Suppressor macrophage treated with lipopolysaccharide for 4 hours (primary cell): ENCODE measurements around the gene STK4.

Experiments
- DNase-seq: peaks from one replicate; pipeline ENCODE4 v3.0.0-alpha.2; 2020

STK4 gene

GRCh38 chr20:45032781-45033180 lies 66.5 kb downstream of the STK4 start:
- no peak for DNase-seq

GRCh38 chr20:45034436-45034835 lies 68.1 kb downstream of the STK4 start:
- DNase-seq = no peak

GRCh38 chr20:45036044-45036755 lies 69.9 kb downstream of the STK4 start:
- DNase-seq = peak; percentile 57

GRCh38 chr20:45037050-45037449 lies 70.7 kb downstream of the STK4 start:
- no peak for DNase-seq

GRCh38 chr20:45037635-45038034 lies 71.3 kb downstream of the STK4 start:
- DNase-seq = no peak

- DNase-seq = no peak
Observed at GRCh38 chr20:45038745-45039474, 72.6 kb downstream of the STK4 start.

GRCh38 chr20:45039475-45039820 lies 73.1 kb downstream of the STK4 start:
- peak; percentile 73 for DNase-seq

GRCh38 chr20:45041464-45042337 lies 75.4 kb downstream of the STK4 start:
- no peak for DNase-seq

- no peak for DNase-seq
Observed at GRCh38 chr20:45042978-45043377, 76.7 kb downstream of the STK4 start.

GRCh38 chr20:45044084-45044573 lies 77.8 kb downstream of the STK4 start:
- DNase-seq = peak; percentile 73

- DNase-seq = no peak
Observed at GRCh38 chr20:45044601-45045000, 78.3 kb downstream of the STK4 start.

GRCh38 chr20:45047581-45048119 lies 81.3 kb downstream of the STK4 start:
- no peak for DNase-seq

- no peak for DNase-seq
Observed at GRCh38 chr20:45049438-45049837, 83.1 kb downstream of the STK4 start.

- no peak for DNase-seq
Observed at GRCh38 chr20:45049904-45050471, 83.7 kb downstream of the STK4 start.

- no peak for DNase-seq
Observed at GRCh38 chr20:45051204-45052060, 85.1 kb downstream of the STK4 start.

- no peak for DNase-seq
Observed at GRCh38 chr20:45052698-45053429, 86.6 kb downstream of the STK4 start.

GRCh38 chr20:45053430-45054351 lies 87.4 kb downstream of the STK4 start:
- DNase-seq = no peak

- DNase-seq = no peak
Observed at GRCh38 chr20:45055056-45055455, 88.7 kb downstream of the STK4 start.

- no peak for DNase-seq
Observed at GRCh38 chr20:45056473-45057173, 90.3 kb downstream of the STK4 start.
